Measurements from ENCODE around the gene PTGS2. TPM values are rescaled to one million over a fixed set of nuclear protein-coding genes. Genes with fewer than 3 reads are reported as not detected.
"Not testable (repeated sequence)": the region's sequence is repeated elsewhere in the genome, so short reads cannot be mapped to it uniquely, and the experiment has no call there.

Gene PTGS2
- total RNA-seq, 1 experiment from 2014 or later = 29.4 TPM

DNA sequence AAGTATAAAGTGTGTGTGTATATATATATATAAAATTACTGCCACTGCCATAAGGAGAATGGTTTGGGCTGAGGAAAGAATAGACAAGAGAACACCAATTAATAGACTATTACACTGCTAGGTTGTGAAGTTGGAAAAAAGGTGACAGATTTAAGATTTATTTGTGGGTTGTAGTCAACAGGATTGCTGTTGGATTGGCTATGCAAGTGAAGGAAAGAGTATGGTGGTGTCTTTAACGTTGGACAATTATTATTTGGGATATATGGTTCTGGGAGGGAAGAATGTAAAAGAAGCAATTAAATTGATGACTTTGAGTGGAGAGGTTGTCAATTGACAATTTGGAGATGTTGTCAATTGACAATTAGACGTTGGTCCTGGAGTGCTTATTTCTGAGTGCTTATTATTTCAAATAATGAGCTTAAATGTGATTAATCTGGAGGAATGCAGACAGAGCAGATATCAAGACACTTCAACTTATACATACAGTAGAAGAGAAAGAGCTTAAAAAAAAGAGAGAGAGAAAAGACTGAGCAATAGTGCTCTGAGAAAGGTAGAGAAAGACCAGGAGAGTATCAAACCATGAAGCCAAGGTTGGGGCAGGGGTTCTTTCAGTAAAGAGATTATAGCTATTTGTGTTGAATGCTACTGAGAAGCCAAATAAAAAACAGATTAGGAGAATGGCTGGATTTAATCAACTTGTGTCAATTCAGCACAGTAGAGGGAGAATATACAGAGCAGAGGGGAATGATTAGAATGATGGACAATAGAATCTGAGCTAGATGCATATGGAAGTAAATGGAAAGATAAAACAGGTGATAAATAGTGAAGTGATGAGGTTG, 9.7 kb downstream of the PTGS2 start:
- DNase-seq (ENCODE audit: low read depth) = no peak

DNA sequence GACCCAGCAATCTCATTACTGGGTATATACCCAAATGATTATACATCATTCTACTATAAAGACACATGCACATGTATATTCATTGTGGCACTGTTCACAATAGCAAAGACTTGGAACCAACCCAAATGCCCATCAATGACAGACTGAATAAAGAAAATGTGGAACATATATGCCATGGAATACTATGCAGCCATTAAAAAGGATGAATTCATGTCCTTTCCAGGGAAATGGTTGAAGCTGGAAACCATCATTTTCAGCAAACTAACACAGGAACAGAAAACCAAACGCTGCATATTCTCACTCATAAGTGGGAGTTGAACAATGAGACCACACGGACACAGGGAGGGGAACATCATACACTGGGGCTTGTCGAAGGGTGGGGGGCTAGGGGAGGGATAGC, 10.4 kb downstream of the PTGS2 start:
- not testable (repeated sequence) for DNase-seq (ENCODE audit: low read depth)

DNA sequence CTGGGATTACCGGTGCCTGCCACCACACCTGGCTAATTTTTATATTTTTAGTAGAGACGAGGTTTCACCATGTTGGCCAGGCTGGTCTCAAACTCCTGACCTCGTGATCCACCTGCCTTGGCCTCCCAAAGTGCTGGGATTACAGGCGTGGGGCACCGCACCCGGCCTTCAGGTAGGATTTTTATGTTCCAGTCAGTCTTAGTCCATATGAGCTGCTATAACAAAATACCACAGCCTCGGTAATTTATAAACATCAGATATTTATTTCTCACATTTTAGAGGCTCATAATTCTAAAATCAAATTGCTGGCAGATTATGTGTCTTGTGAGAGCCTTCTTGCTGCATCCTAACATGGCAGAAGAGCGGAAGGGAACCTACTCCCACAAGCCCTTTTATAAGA, 16.0 kb downstream of the PTGS2 start:
- DNase-seq (ENCODE audit: low read depth) = not testable (repeated sequence)

DNA sequence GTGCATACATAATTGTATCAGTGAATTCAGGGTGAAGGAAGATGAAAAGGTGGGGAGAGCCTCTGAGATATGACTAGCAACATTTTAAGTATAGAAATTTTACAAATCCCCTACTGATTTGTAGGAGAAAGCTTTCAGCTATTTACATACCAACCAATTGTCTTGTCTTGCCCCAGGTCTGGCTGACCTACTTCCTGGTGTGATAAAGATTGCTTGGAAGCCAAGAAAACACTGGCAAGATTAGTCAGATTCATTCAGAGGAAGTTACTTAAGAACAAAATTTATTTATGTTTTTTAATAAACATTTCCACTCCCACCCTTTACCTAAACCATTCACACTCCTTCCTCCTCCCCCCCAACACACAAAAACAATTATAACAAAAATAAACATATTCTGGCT, 17.5 kb downstream of the PTGS2 start:
- DNase-seq (ENCODE audit: low read depth) = peak; percentile 50

DNA sequence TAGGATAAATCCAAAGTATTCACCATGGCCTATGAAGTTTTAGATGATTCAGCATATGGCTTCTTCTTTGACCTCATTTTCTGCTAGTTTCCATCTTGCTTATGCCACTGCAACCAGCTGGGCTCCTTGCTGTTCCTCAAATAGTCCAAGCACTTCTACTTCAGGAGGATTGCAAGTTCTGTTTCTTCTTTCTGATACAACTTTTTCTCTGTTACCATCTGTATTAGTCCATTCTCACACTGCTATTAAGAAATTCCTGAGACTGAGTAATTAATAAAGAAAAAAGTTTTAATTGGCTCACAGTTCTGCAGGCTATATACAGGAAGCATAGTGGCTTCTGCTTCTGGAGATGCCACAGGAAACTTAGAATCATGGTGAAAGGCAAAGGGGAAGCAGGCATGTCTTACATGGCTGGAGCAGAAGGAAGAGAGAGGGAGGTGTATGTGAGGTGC, 20.3 kb downstream of the PTGS2 start:
- DNase-seq (ENCODE audit: low read depth) = no peak

DNA sequence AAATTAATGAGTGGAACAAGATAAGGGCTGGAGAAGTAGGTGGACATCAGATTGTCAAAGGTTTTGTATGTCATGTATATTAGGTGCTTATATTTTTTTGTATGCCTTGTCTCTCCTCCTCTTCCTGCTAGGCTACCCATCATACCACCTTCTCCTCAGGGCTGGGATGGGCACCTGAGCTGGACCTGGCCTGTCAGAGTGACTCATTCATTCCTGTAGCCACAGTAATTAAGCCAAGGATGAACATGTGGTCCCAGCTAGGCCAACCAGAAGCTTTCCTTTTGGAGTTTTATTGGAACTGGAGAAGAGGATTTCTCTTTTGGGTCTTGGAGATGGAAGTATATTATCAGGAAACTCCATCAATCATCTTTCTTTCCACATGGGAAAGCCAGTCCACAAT, 21.2 kb downstream of the PTGS2 start:
- DNase-seq (ENCODE audit: low read depth) = peak; percentile 50

DNA sequence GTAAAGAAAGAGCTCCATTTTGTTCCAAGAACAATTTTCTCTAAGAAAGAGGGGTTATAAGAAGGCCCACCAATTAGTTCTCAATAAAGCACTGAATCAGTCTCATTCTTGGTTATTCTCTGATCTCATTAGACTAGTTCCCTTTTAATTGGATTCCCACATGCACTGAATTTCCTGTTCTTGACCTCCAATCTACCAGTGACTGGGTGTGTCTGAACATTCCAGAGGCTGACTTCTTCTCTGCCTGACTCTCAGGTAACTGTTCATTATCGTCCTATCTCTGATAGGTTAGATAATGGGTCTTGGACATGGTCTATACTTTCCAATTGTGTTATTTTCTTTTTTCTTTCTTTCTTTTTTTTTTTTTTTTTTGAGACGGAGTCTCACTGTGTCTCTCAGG, 22.7 kb downstream of the PTGS2 start:
- no peak for DNase-seq (ENCODE audit: low read depth)

DNA sequence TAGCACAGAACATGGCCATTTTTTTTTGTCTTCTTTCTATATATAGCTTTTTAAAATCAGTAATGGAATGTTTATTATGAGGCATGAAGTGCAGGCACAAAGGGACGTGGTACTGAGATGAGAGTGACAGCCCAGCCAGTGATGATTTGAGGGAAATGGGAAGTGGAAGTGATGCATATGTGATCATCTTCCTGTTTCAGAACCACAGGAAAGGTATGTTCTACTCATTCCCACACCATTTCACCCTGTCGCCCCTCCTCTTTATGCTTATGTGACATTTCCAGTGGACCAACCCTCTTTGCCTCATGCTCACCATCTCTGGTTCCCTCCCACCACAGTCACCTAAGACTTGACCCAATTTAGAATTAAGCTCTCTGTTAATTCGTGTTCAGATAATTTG, 24.3 kb downstream of the PTGS2 start:
- no peak for DNase-seq (ENCODE audit: low read depth)

DNA sequence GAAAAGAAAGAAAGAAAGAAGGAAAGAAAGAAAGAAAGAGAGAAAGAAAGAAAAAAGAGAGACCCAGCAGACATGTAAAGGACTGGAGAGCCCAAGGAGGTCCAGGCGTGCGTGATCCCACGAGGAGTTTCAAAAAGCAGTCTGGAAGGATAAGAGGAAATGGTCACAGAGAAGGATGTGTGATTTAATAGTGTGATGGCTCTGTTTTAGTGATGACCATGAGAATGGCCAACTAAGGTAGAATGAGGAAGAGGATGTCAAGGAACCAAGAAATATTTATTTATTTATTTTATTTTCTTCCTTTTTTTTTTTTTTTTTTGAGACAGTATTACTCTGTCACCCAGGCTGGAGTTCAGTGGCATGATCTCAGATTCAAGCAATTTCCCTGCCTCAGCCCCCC, 25.5 kb downstream of the PTGS2 start:
- DNase-seq (ENCODE audit: low read depth) = no peak

DNA sequence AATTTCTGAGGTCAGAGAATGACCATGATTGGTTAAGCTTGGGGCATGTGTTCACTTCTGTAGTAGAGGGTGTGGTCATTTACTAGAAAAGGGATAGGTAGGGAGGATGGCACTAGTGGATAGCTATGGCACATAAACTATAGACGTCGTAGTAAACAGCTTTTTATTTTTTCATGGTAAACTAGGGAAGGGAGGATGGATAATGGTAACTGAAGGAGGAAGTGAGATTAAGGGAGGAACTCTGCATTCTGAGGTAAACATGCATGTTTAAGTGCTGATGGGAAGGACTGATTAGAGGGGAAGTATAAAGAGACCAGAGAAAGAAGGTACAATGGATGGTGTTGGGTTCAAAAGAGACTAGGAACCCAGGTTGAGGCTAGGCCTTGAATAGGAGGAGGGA, 26.9 kb downstream of the PTGS2 start:
- no peak for DNase-seq (ENCODE audit: low read depth)

DNA sequence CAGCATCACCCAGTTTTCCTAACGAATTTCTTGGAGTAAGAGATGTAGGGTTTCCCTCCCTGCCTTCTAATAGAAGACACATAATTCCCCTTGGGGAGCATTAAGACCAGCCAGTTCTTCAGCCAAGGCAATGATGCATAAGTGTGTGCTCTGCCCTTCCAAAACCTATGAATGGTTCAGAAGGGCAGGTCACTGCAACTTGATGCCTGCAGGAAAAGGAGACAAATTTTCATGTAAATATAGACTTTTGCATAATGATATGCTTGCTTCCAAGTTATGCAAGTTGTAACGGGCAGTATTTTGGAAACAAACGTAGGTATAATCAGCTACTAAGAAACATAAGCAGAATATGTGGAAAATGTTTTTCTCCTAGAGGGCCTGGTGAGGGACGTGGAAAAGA, 31.6 kb downstream of the PTGS2 start:
- DNase-seq (ENCODE audit: low read depth) = no peak

DNA sequence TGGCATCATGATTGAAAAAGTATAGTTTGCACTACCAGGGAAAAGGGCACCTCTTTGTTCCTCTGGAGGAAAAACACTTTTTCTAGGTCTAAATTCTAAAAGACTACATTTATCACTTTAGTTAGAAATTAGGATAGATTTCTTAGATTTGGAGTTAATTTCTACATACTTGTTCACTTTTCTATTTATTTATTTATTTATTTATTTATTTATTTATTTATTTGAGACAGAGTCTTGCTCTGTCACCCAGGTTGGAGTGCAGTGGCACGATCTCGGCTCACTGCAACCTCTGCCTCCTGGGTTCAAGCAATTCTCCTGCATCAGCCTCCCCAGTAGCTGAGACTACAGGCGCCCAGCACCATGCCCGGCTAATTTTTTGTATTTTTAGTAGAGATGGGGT, 32.2 kb downstream of the PTGS2 start:
- DNase-seq (ENCODE audit: low read depth) = not testable (repeated sequence)

DNA sequence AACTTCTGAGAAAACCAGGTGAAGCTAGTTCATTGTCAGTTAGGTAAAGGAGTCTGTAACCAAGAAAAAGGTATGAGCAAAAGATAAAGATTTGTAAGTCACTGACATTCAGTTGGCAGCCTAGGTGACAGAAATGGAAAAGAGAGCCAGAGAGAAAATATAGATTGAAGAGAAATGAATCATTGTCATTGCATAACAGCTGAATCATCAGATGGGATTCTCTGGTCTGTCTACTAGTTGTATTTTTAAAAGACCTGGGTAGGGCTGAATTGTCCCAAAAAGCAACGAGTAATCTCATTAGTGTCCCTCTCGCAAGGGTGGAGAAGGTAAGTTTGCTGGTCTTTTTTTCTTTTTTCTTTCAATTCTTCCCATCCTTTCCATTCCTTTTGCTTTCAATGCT, 36.6 kb downstream of the PTGS2 start:
- peak; percentile 64 for DNase-seq (ENCODE audit: low read depth)

DNA sequence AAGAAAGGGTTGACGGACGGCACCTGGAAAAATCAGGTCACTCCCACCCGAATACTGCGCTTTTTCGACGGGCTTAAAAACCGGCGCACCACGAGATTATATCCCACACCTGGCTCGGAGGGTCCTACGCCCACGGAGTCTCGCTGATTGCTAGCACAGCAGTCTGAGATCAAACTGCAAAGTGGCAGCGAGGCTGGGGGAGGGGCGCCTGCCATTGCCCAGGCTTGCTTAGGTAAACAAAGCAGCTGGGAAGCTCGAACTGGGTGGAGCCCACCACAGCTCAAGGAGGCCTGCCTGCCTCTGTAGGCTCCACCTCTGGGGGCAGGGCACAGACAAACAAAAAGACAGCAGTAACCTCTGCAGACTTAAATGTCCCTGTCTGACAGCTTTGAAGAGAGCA, 42.7 kb downstream of the PTGS2 start:
- not testable (repeated sequence) for DNase-seq (ENCODE audit: low read depth)

DNA sequence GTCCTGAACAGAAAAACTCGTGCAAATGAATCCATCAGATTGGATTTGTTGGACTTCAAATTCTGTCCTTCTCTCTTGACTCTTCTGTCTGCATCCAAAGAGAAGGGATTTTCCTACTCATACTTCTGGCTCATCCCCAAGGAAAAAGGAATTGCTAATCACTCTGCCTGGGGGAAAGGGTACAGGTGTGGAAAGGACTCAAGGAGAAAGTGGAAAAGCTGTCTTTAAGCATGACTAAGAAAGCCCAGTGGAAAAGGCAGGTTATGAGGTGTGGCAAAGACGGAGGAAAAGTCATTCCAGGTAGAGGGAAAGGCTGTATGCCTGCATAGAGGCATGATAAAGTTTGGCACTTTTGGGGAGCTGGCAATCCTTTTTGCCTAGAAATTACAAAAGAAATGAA, 43.4 kb downstream of the PTGS2 start:
- no peak for DNase-seq (ENCODE audit: low read depth)

DNA sequence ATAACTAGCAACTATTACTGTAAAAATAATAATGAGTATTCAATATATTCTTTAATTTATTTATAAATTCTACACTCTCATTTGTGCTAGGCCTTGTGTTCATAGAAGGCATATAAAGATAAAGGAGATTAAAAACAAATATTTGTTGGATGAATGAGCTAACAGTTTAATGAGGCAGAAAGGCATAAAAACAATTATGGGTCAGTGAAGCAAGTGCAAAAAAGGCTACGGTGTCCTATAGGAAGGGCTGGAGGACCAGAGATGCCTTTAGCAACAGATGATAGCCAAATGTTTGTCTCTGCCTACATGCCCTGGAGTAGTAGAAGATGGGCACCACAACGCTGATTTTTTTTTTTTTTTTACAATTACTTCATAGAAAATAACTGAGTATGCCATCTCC, 45.7 kb downstream of the PTGS2 start:
- DNase-seq (ENCODE audit: low read depth) = peak; percentile 51

DNA sequence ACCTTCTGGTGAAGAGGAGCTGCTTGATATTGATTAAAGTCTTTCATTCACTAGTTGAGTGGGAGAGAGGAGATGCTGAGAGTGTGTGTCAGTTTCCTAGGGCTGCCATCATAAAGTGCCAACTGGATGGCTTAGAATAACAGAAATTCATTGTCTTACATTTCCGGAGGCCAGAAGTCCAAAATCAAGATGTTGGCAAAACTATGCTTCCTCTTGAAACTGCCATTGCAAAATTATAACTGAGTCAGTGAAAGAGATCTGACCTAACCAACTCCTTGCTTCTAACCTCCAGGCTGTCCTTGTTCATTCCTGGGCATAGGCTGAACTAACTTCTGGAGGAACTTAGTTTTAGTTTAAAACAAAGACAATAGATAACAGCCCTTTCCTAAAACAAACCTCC, 47.1 kb downstream of the PTGS2 start:
- DNase-seq (ENCODE audit: low read depth) = no peak

DNA sequence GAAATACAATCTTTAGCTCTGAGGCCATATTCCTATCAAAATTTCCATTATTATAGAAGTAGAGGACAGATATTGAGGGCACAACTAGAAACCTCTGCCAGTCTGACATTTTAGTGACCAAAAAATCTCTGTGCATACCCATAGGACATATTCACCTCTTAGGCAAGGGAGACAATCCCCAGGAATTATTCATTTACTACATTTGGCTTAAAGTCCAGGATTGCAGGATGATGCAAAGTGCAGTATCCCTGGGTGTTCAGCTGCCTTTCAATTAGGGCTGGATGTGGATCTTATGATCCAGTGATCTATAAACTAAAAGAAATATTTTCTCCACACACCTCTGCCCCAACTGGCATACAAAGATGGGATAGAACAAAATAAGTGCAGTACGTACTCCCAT, 50.9 kb downstream of the PTGS2 start:
- no peak for DNase-seq (ENCODE audit: low read depth)

DNA sequence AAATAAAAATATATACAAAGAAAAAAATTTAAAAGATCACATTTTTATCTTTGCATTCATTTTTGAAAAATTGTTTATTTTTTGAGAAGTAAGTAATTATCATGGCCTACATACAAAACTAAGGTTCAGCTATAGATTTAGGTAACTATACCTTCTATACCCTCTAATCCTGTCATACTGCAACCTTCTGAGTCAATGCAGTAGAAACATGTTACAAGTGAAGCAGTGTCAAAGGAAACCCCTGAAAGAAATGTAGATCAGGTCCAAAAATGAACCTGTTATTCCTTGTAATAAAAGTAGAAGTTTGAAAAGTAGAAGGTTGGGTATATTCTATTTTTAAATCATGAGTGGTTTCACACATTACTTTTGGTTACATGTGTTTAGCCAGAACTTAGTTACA, 51.3 kb downstream of the PTGS2 start:
- no peak for DNase-seq (ENCODE audit: low read depth)

DNA sequence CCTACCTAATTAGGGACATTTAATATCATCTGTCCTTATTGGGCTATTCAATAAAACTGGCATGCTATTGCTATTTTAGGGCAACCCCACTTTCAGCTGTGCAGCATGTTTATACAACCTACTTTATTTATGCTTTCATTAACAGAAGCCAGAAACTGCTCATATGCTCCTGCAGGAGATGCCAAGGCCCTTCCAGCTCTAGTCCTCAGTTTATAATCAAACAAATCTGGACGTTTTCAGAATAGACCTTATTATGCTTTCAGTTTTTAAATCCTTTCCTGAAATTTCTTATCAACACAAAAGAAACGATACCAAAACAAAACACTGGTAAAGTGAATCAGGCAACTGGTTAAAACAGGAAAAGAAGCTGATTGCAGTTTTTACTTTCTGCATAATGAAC, 53.2 kb downstream of the PTGS2 start:
- no peak for DNase-seq (ENCODE audit: low read depth)

DNA sequence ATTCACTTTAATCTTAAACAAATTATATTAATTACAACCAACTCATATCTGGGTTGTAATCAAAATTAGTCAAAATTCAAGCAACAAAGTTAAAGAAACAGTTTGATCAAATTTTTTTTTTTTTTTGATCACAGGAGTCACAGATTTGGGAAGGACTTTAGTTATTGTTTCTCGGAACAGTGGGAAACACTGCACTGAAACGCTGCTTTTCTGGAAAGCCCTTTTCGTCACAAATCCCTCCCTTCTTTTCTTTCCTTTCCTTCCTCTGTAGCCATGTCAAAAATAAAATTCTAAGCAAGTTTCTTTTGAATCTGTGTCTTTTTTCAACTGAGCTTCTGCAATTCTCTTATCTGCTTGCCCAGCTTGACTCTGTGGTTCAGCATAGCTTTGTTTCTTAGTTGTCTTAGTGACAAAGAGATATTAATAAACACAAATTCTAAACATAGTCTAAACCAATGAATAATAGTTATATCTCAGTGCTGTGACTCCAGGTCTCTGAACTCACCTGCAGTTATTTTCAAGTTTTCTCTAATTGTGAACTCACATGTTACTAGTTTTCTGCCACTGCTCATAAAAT, 53.8 kb downstream of the PTGS2 start:
- DNase-seq (ENCODE audit: low read depth) = peak; percentile 33

DNA sequence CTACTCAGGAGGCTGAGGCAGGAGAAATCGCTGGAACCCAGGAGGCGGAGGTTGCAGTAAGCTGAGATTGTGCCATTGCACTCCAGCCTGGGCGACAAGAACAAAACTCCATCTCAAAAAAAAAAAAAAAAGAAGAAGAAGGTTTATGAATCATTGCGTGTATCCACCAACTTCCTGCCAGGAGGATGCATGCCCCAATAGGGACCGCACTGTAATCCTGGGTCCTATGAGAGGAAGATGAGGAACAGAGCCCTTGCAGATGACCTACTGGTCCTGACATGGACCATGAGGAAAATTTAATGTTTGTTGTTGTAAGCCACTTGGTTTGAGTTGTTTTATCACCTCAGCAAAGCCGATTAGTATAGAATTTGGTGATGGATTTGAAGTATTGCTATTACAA, 56.7 kb downstream of the PTGS2 start:
- no peak for DNase-seq (ENCODE audit: low read depth)
